GM23338 (cell line): Measurements from ENCODE around the gene STIM1. TPM values are rescaled to one million over a fixed set of nuclear protein-coding genes. Genes with fewer than 3 reads are reported as not detected.

Source experiments
- ATAC-seq: fragments of 200-7000 bp; cut with Tn5 transposase; 3 replicates; pipeline ENCODE4 v1.9.1; 2020
- DNase-seq: peaks from one replicate; pipeline ENCODE4 v3.0.0-alpha.2; 2015; ENCODE audit warnings: low spot score
- H2AFZ ChIP-seq: fragments of 200-600 bp; sonication (generic); 2 replicates; pipeline ENCODE4 v1.8.0; 2016; ENCODE audit warnings: antibody characterized with exemption, mild to moderate bottlenecking, moderate library complexity
- H3F3A ChIP-seq: fragments of 200-600 bp; sonication (generic); replicated peaks from 2 replicates; pipeline ENCODE4 v1.8.0; 2017; ENCODE audit warnings: antibody characterized with exemption, mixed run types, low read depth
- H3K27ac ChIP-seq: fragments of 200-600 bp; sonication (generic); 2 replicates; pipeline ENCODE4 v1.6.1; 2016; ENCODE audit warnings: low read depth
- H3K27me3 ChIP-seq: fragments of 200-600 bp; sonication (generic); 2 replicates; pipeline ENCODE4 v1.8.0; 2016; ENCODE audit warnings: mild to moderate bottlenecking, mixed run types, moderate library complexity; ENCODE audit not compliant: insufficient read depth
- H3K36me3 ChIP-seq: fragments of 200-600 bp; sonication (generic); 2 replicates; pipeline ENCODE4 v1.8.0; 2016; ENCODE audit warnings: mild to moderate bottlenecking; ENCODE audit not compliant: insufficient read depth
- H3K4me1 ChIP-seq: fragments of 200-600 bp; sonication (generic); 2 replicates; pipeline ENCODE4 v1.8.0; 2016; ENCODE audit warnings: mild to moderate bottlenecking, moderate library complexity; ENCODE audit not compliant: insufficient read depth
- H3K4me2 ChIP-seq: fragments of 200-600 bp; sonication (generic); 2 replicates; pipeline ENCODE4 v1.7.1; 2017; ENCODE audit warnings: mixed run types
- H3K4me3 ChIP-seq: fragments of 200-600 bp; sonication (generic); 2 replicates; pipeline ENCODE4 v1.6.1; 2016; ENCODE audit warnings: mixed run types
- H3K79me2 ChIP-seq: fragments of 200-600 bp; sonication (generic); replicated peaks from 2 replicates; pipeline ENCODE4 v1.8.0; 2017; ENCODE audit warnings: mild to moderate bottlenecking; ENCODE audit not compliant: insufficient read depth
- H3K9me2 ChIP-seq: fragments of 200-600 bp; sonication (generic); 2 replicates; pipeline ENCODE4 v1.8.0; 2017; ENCODE audit not compliant: insufficient read depth
- H4K20me1 ChIP-seq: fragments of 200-600 bp; sonication (generic); replicated peaks from 2 replicates; pipeline ENCODE4 v1.8.0; 2017; ENCODE audit warnings: mild to moderate bottlenecking; ENCODE audit not compliant: insufficient read depth
- H3K27ac Mint-ChIP-seq: 2 replicates; pipeline ENCODE4 v1.8.0; 2020; ENCODE audit warnings: inconsistent platforms, mild to moderate bottlenecking, moderate library complexity, mixed read lengths
- H3K27me3 Mint-ChIP-seq: 3 replicates; pipeline ENCODE4 v1.8.0; 2022; ENCODE audit warnings: low read depth, mild to moderate bottlenecking, moderate library complexity, mixed read lengths, inconsistent platforms; ENCODE audit not compliant: insufficient read depth, poor library complexity
- H3K36me3 Mint-ChIP-seq: 3 replicates; pipeline ENCODE4 v1.8.0; 2021; ENCODE audit warnings: low read depth, mild to moderate bottlenecking, inconsistent platforms, moderate library complexity, mixed read lengths
- H3K4me1 Mint-ChIP-seq: 3 replicates; pipeline ENCODE4 v1.8.0; 2020; ENCODE audit warnings: mild to moderate bottlenecking, inconsistent platforms, mixed read lengths
- H3K4me3 Mint-ChIP-seq: 3 replicates; pipeline ENCODE4 v1.8.0; 2021; ENCODE audit warnings: moderate library complexity, mild to moderate bottlenecking, inconsistent platforms, mixed read lengths
- H3K9me3 Mint-ChIP-seq: 3 replicates; pipeline ENCODE4 v1.8.0; 2020; ENCODE audit warnings: moderate library complexity, mild to moderate bottlenecking, inconsistent platforms, mixed read lengths
- CREB1 ChIP-seq: fragments of 250-450 bp; sonication (Bioruptor Pico); IDR thresholded peaks from 2 replicates; pipeline ENCODE4 v1.5.0; 2020; ENCODE audit warnings: low read depth, mild to moderate bottlenecking, moderate library complexity
- CTCF ChIP-seq, 2 experiments: fragments of 200-600 bp in 1 of 2; sonication (generic) in 1 of 2; conservative IDR thresholded peaks; 2 replicates each; pipeline versions ENCODE4 v1.5.1 to v1.6.1; 2016 to 2017; ENCODE audit warnings: antibody characterized with exemption in 2 of 2, low read depth in 2 of 2, mild to moderate bottlenecking in 2 of 2, moderate library complexity in 1 of 2
- ETS1 ChIP-seq: IDR thresholded peaks from 2 replicates; pipeline ENCODE4 v1.6.1; 2016; ENCODE audit warnings: antibody characterized with exemption
- EZH2phosphoT487 ChIP-seq: fragments of 200-600 bp; sonication (generic); IDR thresholded peaks from one replicate; pipeline ENCODE4 v1.8.1; 2018; ENCODE audit warnings: antibody characterized with exemption; ENCODE audit not compliant: unreplicated experiment
- JUNB ChIP-seq: IDR thresholded peaks from one replicate; pipeline ENCODE4 v1.6.1; 2016; ENCODE audit warnings: antibody characterized with exemption; ENCODE audit not compliant: unreplicated experiment
- NANOG ChIP-seq: IDR thresholded peaks from 2 replicates; pipeline ENCODE4 v1.6.1; 2016; ENCODE audit warnings: antibody characterized with exemption, borderline replicate concordance
- POLR2AphosphoS5 ChIP-seq: IDR thresholded peaks from 2 replicates; pipeline ENCODE4 v1.6.1; 2016; ENCODE audit warnings: antibody characterized with exemption, low read depth
- REST ChIP-seq: IDR thresholded peaks from one replicate; pipeline ENCODE4 v1.6.1; 2018; ENCODE audit warnings: antibody characterized with exemption; ENCODE audit not compliant: unreplicated experiment
- STAT1 ChIP-seq: IDR thresholded peaks from one replicate; pipeline ENCODE4 v1.6.1; 2016; ENCODE audit warnings: antibody characterized with exemption; ENCODE audit not compliant: unreplicated experiment
- ZNF114 ChIP-seq: fragments of 250-450 bp; sonication (Bioruptor Pico); IDR thresholded peaks from 2 replicates; pipeline ENCODE4 v1.5.0; 2020; ENCODE audit warnings: mild to moderate bottlenecking, moderate library complexity
- ZNF331 ChIP-seq: fragments of 250-450 bp; sonication (Bioruptor Pico); IDR thresholded peaks from 2 replicates; pipeline ENCODE4 v1.5.0; 2020; ENCODE audit warnings: low read depth, mild to moderate bottlenecking, moderate library complexity
- polyA plus RNA-seq: library from polyadenylated mRNA; unstranded; fragments of >200 nt; fragmentation: Nextera tagmentation; extraction: Ambion mirVana; gene quantifications from 2 replicates; pipeline ENCODE4 v1.2.1, GENCODE V29; 2016
- total RNA-seq: library from RNA; depleted of rRNA; stranded (reverse); fragments of >200 nt; shearing (Covaris generic); gene quantifications from 2 replicates; pipeline ENCODE4 v1.2.3, GENCODE V29; 2014
- TF ChIP-seq, protein P1 (sequence below): fragments of 250-450 bp; sonication (Bioruptor Pico); IDR thresholded peaks from 2 replicates; pipeline ENCODE4 v1.5.0; 2020; ENCODE audit warnings: mild to moderate bottlenecking, moderate library complexity

STIM1 gene
- total and polyA plus RNA-seq, 2 experiments from 2014 or later: 3.5 to 14.0 TPM

GRCh38 chr11:4054643-4055042 is 199.2 kb downstream of the STIM1 start:
- Histone ChIP-seq H3K27ac (no peak overlapping the region), H3K9me2 (no peaks in the 10 kb centered on the region), H3K4me1 (no peaks in the 10 kb centered on the region), H4K20me1 (no peaks in the 10 kb centered on the region; the same call in 1 of the 2 replicates), H3K27me3 (no peaks in the 10 kb centered on the region), H3K4me3 (no peak overlapping the region), H3K36me3 (no peaks in the 10 kb centered on the region), H2AFZ (no peak overlapping the region), H3K4me2 (no peak overlapping the region), H3F3A (no peaks in the 10 kb centered on the region), H3K79me2 (no peaks in the 10 kb centered on the region)
- Mint-ChIP-seq H3K27me3 (no peaks in the 10 kb centered on the region), H3K4me1 (no peaks in the 10 kb centered on the region; the same call in 2 of the 3 replicates), H3K27ac (no peak overlapping the region), H3K4me3 (no peak overlapping the region), H3K9me3 (no peaks in the 10 kb centered on the region; the same call in 2 of the 3 replicates), H3K36me3 (0 out of 3 replicates have a peak, but pooled peaks cover 4% of the 10 kb centered on the region)
- TF ChIP-seq JUNB (no peak), ZNF114 (CRISPR knock-in tag) (no peak), POLR2AphosphoS5 (no peak), ETS1 (no peak), ZNF331 (CRISPR knock-in tag) (no peak), NANOG (no peak), CREB1 (CRISPR knock-in tag) (no peak), EZH2phosphoT487 (no peak), STAT1 (no peak), CTCF (conservative IDR thresholded peaks at IDR 0.05; ENCODE audit: low read depth in 2 of 2) (no peak), REST (no peak)
- TF ChIP-seq, protein P1, sequence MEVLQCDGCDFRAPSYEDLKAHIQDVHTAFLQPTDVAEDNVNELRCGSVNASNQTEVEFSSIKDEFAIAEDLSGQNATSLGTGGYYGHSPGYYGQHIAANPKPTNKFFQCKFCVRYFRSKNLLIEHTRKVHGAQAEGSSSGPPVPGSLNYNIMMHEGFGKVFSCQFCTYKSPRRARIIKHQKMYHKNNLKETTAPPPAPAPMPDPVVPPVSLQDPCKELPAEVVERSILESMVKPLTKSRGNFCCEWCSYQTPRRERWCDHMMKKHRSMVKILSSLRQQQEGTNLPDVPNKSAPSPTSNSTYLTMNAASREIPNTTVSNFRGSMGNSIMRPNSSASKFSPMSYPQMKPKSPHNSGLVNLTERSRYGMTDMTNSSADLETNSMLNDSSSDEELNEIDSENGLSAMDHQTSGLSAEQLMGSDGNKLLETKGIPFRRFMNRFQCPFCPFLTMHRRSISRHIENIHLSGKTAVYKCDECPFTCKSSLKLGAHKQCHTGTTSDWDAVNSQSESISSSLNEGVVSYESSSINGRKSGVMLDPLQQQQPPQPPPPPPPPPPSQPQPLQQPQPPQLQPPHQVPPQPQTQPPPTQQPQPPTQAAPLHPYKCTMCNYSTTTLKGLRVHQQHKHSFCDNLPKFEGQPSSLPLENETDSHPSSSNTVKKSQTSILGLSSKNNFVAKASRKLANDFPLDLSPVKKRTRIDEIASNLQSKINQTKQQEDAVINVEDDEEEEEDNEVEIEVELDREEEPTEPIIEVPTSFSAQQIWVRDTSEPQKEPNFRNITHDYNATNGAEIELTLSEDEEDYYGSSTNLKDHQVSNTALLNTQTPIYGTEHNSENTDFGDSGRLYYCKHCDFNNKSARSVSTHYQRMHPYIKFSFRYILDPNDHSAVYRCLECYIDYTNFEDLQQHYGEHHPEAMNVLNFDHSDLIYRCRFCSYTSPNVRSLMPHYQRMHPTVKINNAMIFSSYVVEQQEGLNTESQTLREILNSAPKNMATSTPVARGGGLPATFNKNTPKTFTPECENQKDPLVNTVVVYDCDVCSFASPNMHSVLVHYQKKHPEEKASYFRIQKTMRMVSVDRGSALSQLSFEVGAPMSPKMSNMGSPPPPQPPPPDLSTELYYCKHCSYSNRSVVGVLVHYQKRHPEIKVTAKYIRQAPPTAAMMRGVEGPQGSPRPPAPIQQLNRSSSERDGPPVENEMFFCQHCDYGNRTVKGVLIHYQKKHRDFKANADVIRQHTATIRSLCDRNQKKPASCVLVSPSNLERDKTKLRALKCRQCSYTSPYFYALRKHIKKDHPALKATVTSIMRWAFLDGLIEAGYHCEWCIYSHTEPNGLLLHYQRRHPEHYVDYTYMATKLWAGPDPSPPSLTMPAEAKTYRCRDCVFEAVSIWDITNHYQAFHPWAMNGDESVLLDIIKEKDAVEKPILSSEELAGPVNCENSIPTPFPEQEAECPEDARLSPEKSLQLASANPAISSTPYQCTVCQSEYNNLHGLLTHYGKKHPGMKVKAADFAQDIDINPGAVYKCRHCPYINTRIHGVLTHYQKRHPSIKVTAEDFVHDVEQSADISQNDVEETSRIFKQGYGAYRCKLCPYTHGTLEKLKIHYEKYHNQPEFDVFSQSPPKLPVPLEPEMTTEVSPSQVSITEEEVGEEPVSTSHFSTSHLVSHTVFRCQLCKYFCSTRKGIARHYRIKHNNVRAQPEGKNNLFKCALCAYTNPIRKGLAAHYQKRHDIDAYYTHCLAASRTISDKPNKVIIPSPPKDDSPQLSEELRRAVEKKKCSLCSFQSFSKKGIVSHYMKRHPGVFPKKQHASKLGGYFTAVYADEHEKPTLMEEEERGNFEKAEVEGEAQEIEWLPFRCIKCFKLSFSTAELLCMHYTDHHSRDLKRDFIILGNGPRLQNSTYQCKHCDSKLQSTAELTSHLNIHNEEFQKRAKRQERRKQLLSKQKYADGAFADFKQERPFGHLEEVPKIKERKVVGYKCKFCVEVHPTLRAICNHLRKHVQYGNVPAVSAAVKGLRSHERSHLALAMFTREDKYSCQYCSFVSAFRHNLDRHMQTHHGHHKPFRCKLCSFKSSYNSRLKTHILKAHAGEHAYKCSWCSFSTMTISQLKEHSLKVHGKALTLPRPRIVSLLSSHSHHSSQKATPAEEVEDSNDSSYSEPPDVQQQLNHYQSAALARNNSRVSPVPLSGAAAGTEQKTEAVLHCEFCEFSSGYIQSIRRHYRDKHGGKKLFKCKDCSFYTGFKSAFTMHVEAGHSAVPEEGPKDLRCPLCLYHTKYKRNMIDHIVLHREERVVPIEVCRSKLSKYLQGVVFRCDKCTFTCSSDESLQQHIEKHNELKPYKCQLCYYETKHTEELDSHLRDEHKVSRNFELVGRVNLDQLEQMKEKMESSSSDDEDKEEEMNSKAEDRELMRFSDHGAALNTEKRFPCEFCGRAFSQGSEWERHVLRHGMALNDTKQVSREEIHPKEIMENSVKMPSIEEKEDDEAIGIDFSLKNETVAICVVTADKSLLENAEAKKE (CRISPR knock-in tag): no peak
- no peak for DNase-seq
- no peak for ATAC-seq
